Trophoblast cell (in vitro differentiated cells and primary cell): ENCODE data around the gene PPP1R14B.

Source experiments
- DNase-seq, 2 donors: peaks; one replicate each; pipeline ENCODE4 v3.0.0-alpha.2; 2016
- H2AFZ ChIP-seq: 2 replicates; pipeline ENCODE4 v1.6.1; 2013; ENCODE audit warnings: low read length, moderate library complexity, mild to moderate bottlenecking; ENCODE audit not compliant: insufficient read depth, poor library complexity
- H2AK5ac ChIP-seq: 2 replicates; pipeline ENCODE4 v1.6.1; 2013; ENCODE audit warnings: mild to moderate bottlenecking, low read length
- H2BK120ac ChIP-seq: 2 replicates; pipeline ENCODE4 v1.6.1; 2013; ENCODE audit warnings: low read length, mild to moderate bottlenecking, moderate library complexity; ENCODE audit not compliant: insufficient read depth, poor library complexity
- H2BK12ac ChIP-seq: 2 replicates; pipeline ENCODE4 v1.6.1; 2013; ENCODE audit warnings: mild to moderate bottlenecking, low read length, moderate library complexity
- H2BK5ac ChIP-seq: 2 replicates; pipeline ENCODE4 v1.6.1; 2013; ENCODE audit warnings: low read length, low read depth, moderate library complexity, mild to moderate bottlenecking; ENCODE audit not compliant: poor library complexity
- H3K14ac ChIP-seq: 2 replicates; pipeline ENCODE4 v1.6.1; 2013; ENCODE audit warnings: mild to moderate bottlenecking, low read length
- H3K18ac ChIP-seq: 2 replicates; pipeline ENCODE4 v1.6.1; 2013; ENCODE audit warnings: mild to moderate bottlenecking, low read length
- H3K23ac ChIP-seq: 2 replicates; pipeline ENCODE4 v1.6.1; 2013; ENCODE audit warnings: low read length
- H3K27ac ChIP-seq: 2 replicates; pipeline ENCODE4 v1.5.1; 2013; ENCODE audit warnings: low read depth, mild to moderate bottlenecking, inconsistent platforms, low read length, moderate library complexity
- H3K27me3 ChIP-seq: 2 replicates; pipeline ENCODE4 v1.6.1; 2013; ENCODE audit warnings: inconsistent platforms, mild to moderate bottlenecking, low read length, moderate library complexity; ENCODE audit not compliant: insufficient read depth
- H3K36me3 ChIP-seq, 2 experiments: 1 replicate in 1 of 2; 2 replicates in 1 of 2; pipeline ENCODE4 v1.6.1; 2013; ENCODE audit warnings: low read length in 2 of 2, mild to moderate bottlenecking in 2 of 2, moderate library complexity in 1 of 2; ENCODE audit not compliant: insufficient read depth in 2 of 2, control insufficient read depth in 1 of 2
- H3K4ac ChIP-seq: 2 replicates; pipeline ENCODE4 v1.6.1; 2013; ENCODE audit warnings: low read depth, mild to moderate bottlenecking, low read length, moderate library complexity
- H3K4me1 ChIP-seq, 2 experiments: 1 replicate in 1 of 2; 2 replicates in 1 of 2; pipeline ENCODE4 v1.6.1; 2013; ENCODE audit warnings: low read length in 2 of 2, mild to moderate bottlenecking in 2 of 2, moderate library complexity in 1 of 2; ENCODE audit not compliant: insufficient read depth in 2 of 2, control insufficient read depth in 1 of 2
- H3K4me2 ChIP-seq: 2 replicates; pipeline ENCODE4 v1.6.1; 2013; ENCODE audit warnings: inconsistent platforms, mild to moderate bottlenecking, low read length, moderate library complexity
- H3K4me3 ChIP-seq: 2 replicates; pipeline ENCODE4 v1.5.1; 2013; ENCODE audit warnings: mild to moderate bottlenecking, low read depth, low read length, inconsistent platforms
- H3K79me1 ChIP-seq: one replicate; pipeline ENCODE4 v1.6.1; 2013; ENCODE audit warnings: low read length
- H3K79me2 ChIP-seq: 2 replicates; pipeline ENCODE4 v1.6.1; 2013; ENCODE audit warnings: low read length, mild to moderate bottlenecking; ENCODE audit not compliant: control insufficient read depth, insufficient read depth, poor library complexity
- H3K9ac ChIP-seq: 2 replicates; pipeline ENCODE4 v1.6.1; 2013; ENCODE audit warnings: mild to moderate bottlenecking, low read length
- H3K9me3 ChIP-seq: 2 replicates; pipeline ENCODE4 v1.6.1; 2013; ENCODE audit warnings: low read depth, mild to moderate bottlenecking, control low read depth, inconsistent platforms, low read length; ENCODE audit not compliant: insufficient read depth
- H4K12ac ChIP-seq: 2 replicates; pipeline ENCODE4 v1.6.1; 2013; ENCODE audit warnings: low read depth, mild to moderate bottlenecking, low read length, moderate library complexity
- H4K8ac ChIP-seq: 2 replicates; pipeline ENCODE4 v1.6.1; 2013; ENCODE audit warnings: low read depth, mild to moderate bottlenecking, low read length, moderate library complexity
- H4K91ac ChIP-seq: one replicate; pipeline ENCODE4 v1.6.1; 2013; ENCODE audit warnings: low read depth, mild to moderate bottlenecking, low read length, moderate library complexity
- WGBS: extraction: QIAGEN DNeasy Blood & Tissue Kit; methylation state at CpG from one replicate; pipeline ENCODE4 v1.1.7; 2013; ENCODE audit warnings: missing lambda C conversion rate; ENCODE audit not compliant: insufficient read length, insufficient coverage; ENCODE audit errors: extremely low coverage; 5-methylcytosine and 5-hydroxymethylcytosine counted together

Gene PPP1R14B

GRCh38 chr11:64289002-64289564 is 42.3 kb upstream of the PPP1R14B start:
- Histone ChIP-seq H3K9ac (no peak overlapping the region), H3K79me1 (peaks cover 14% of the 10 kb centered on the region), H2BK5ac (no peak overlapping the region), H3K9me3 (peaks cover 5% of the 10 kb centered on the region), H3K4me1 (peaks cover 12 to 16% of the 10 kb centered on the region in 2 experiments), H3K4ac (no peak overlapping the region), H3K79me2 (peaks cover 6% of the 10 kb centered on the region), H3K23ac (no peak overlapping the region), H4K12ac (no peak overlapping the region), H4K91ac (no peak overlapping the region), H3K27ac (no peak overlapping the region), H2BK12ac (no peak overlapping the region), H2BK120ac (no peak overlapping the region), H2AK5ac (no peak overlapping the region), H3K27me3 (peaks cover 34% of the 10 kb centered on the region), H4K8ac (no peak overlapping the region), H3K4me2 (no peak overlapping the region), H3K14ac (no peak overlapping the region), H3K18ac (no peak overlapping the region), H2AFZ (no peak overlapping the region), H3K4me3 (no peak overlapping the region), H3K36me3 (peaks cover 6 to 11% of the 10 kb centered on the region in 2 experiments)
- DNase-seq = no peak
- no CpG with 5 or more reads among the region's 13 CpGs for WGBS

DNA sequence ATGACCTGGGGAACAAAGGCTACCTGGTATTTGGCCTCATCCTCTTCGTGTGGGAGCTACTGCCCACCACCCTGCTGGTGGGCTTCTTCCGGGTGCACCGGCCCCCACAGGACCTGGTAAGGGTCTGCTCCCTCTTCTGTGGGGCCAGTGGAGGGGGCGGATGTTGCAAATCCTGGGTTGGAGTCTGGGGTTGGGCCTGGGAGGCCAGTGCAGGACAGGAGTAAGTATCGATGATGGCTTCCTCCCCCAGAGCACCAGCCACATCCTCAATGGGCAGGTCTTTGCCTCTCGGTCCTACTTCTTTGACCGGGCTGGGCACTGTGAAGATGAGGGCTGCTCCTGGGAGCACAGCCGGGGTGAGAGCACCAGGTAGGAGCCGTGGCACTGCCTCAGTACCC is 41.6 kb upstream of the PPP1R14B start:
- no peak overlapping the region for H2BK5ac ChIP-seq
- no peak overlapping the region for H2BK120ac ChIP-seq
- H3K4ac ChIP-seq = no peak overlapping the region
- H3K23ac ChIP-seq = no peak overlapping the region
- peaks cover 3% of the 10 kb centered on the region for H3K9me3 ChIP-seq
- peaks cover 31% of the 10 kb centered on the region for H3K27me3 ChIP-seq
- H3K18ac ChIP-seq = no peak overlapping the region
- H2AK5ac ChIP-seq = no peak overlapping the region
- WGBS = no CpG with 5 or more reads among the region's 9 CpGs
- peaks cover 7% of the 10 kb centered on the region for H3K79me2 ChIP-seq
- peaks cover 16 to 22% of the 10 kb centered on the region in 2 experiments for H3K4me1 ChIP-seq
- H2AFZ ChIP-seq = no peak overlapping the region
- H2BK12ac ChIP-seq = no peak overlapping the region
- no peak overlapping the region for H3K4me3 ChIP-seq
- H4K91ac ChIP-seq = no peak overlapping the region
- no peak overlapping the region for H3K27ac ChIP-seq
- no peak for DNase-seq
- H3K36me3 ChIP-seq = peaks cover 6 to 11% of the 10 kb centered on the region in 2 experiments
- no peak overlapping the region for H4K12ac ChIP-seq
- H3K9ac ChIP-seq = no peak overlapping the region
- H4K8ac ChIP-seq = no peak overlapping the region
- H3K79me1 ChIP-seq = peaks cover 14% of the 10 kb centered on the region
- no peak overlapping the region for H3K14ac ChIP-seq
- H3K4me2 ChIP-seq = no peak overlapping the region

GRCh38 chr11:64287676-64288352 is 41.1 kb upstream of the PPP1R14B start:
- Histone ChIP-seq H2AFZ (no peak overlapping the region), H4K12ac (no peak overlapping the region), H2AK5ac (no peak overlapping the region), H3K4me1 (peaks cover 16 to 24% of the 10 kb centered on the region in 2 experiments), H3K4ac (no peak overlapping the region), H3K79me2 (peaks cover 7% of the 10 kb centered on the region), H4K91ac (no peak overlapping the region), H3K9me3 (peaks cover 5% of the 10 kb centered on the region), H4K8ac (no peak overlapping the region), H3K79me1 (peaks cover 14% of the 10 kb centered on the region), H3K27me3 (peaks cover 25% of the 10 kb centered on the region), H3K9ac (no peak overlapping the region), H2BK120ac (no peak overlapping the region), H3K18ac (no peak overlapping the region), H2BK5ac (no peak overlapping the region), H2BK12ac (no peak overlapping the region), H3K36me3 (peaks cover 6 to 11% of the 10 kb centered on the region in 2 experiments), H3K4me3 (no peak overlapping the region), H3K23ac (no peak overlapping the region), H3K27ac (no peak overlapping the region), H3K4me2 (no peak overlapping the region), H3K14ac (no peak overlapping the region)
- WGBS = no CpG with 5 or more reads among the region's 33 CpGs
- no peak for DNase-seq

- H3K4ac ChIP-seq = no peak overlapping the region
- H3K4me1 ChIP-seq = peaks cover 14 to 21% of the 10 kb centered on the region in 2 experiments
- no peak overlapping the region for H2BK120ac ChIP-seq
- no peak overlapping the region for H3K27ac ChIP-seq
- no peak overlapping the region for H3K23ac ChIP-seq
- WGBS = no CpG with 5 or more reads among the region's 9 CpGs
- no peak overlapping the region for H2BK12ac ChIP-seq
- H4K12ac ChIP-seq = no peak overlapping the region
- peaks cover 7% of the 10 kb centered on the region for H3K79me2 ChIP-seq
- H3K14ac ChIP-seq = no peak overlapping the region
- no peak overlapping the region for H2AFZ ChIP-seq
- H3K18ac ChIP-seq = no peak overlapping the region
- peaks cover 4% of the 10 kb centered on the region for H3K9me3 ChIP-seq
- peaks cover 14% of the 10 kb centered on the region for H3K79me1 ChIP-seq
- no peak overlapping the region for H3K9ac ChIP-seq
- H3K4me3 ChIP-seq = peak overlapping the region; percentile 0
- no peak overlapping the region for H4K8ac ChIP-seq
- DNase-seq = no peak
- H2BK5ac ChIP-seq = no peak overlapping the region
- H4K91ac ChIP-seq = no peak overlapping the region
- H3K36me3 ChIP-seq = peaks cover 9 to 16% of the 10 kb centered on the region in 2 experiments
- no peak overlapping the region for H2AK5ac ChIP-seq
- no peak overlapping the region for H3K4me2 ChIP-seq
- H3K27me3 ChIP-seq = peaks cover 15% of the 10 kb centered on the region
Measured at GRCh38 chr11:64286801-64287159, 40.0 kb upstream of the PPP1R14B start.
